HG03521 (cell line): ENCODE measurements around the gene GNAZ.

Experiments
- ATAC-seq: cut with Tn5 transposase; IDR thresholded peaks from one replicate; pipeline ENCODE4 v1.9.1; 2021; ENCODE audit warnings: mild to moderate bottlenecking, moderate library complexity; ENCODE audit not compliant: unreplicated experiment

Gene GNAZ

GRCh38 chr22:23117891-23118646, 47.8 kb downstream of the GNAZ start:
- no peak for ATAC-seq

- ATAC-seq, result no peak
These were observed 48.6 kb downstream of the GNAZ start for GRCh38 chr22:23118647-23119493.

GRCh38 chr22:23119494-23120414, 49.4 kb downstream of the GNAZ start:
- ATAC-seq, result no peak

GRCh38 chr22:23120415-23120899, 50.1 kb downstream of the GNAZ start:
- no peak for ATAC-seq

- ATAC-seq, result no peak
These were observed 50.7 kb downstream of the GNAZ start for GRCh38 chr22:23121000-23121421.

GRCh38 chr22:23121424-23121823, 51.1 kb downstream of the GNAZ start:
- ATAC-seq, result no peak

GRCh38 chr22:23122216-23122957, 52.1 kb downstream of the GNAZ start:
- no peak for ATAC-seq

- ATAC-seq, result no peak
These were observed 52.9 kb downstream of the GNAZ start for GRCh38 chr22:23122992-23123803.

- ATAC-seq, result no peak
These were observed 53.5 kb downstream of the GNAZ start for GRCh38 chr22:23123804-23124254.

GRCh38 chr22:23124611-23125511, 54.5 kb downstream of the GNAZ start:
- ATAC-seq, result no peak

GRCh38 chr22:23125512-23126103, 55.3 kb downstream of the GNAZ start:
- no peak for ATAC-seq

GRCh38 chr22:23126165-23127054, 56.1 kb downstream of the GNAZ start:
- ATAC-seq, result no peak

- ATAC-seq, result no peak
These were observed 56.9 kb downstream of the GNAZ start for GRCh38 chr22:23127055-23127756.

GRCh38 chr22:23127788-23128187, 57.5 kb downstream of the GNAZ start:
- ATAC-seq, result no peak

- ATAC-seq, result no peak
These were observed 58.2 kb downstream of the GNAZ start for GRCh38 chr22:23128269-23129108.
